ENCODE measurements around the gene KRT82.

DNA sequence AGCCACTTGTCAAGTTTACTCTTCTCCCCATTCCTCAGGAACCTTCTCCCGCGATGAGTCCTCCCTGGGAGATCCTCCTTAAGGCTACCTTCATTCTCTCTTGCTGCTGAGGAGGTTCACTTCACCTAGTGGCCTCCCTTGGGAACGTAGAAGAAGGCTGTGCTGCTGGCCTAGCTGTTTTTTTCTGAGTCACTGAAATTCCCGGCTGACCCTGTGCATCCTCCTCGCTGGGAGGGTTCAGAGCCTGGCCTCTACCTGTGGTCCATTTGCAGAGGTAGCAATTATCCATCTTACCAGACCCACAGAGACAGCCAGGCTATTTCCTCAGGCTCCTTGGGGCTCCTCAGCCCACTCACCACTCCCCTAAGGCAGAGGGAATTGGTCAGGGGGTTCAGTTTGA, 4.6 kb downstream of the KRT82 start:
- no peak for TF ChIP-seq POLR2A (IDR thresholded peaks at IDR 0.05)
- TF ChIP-seq, protein P1, sequence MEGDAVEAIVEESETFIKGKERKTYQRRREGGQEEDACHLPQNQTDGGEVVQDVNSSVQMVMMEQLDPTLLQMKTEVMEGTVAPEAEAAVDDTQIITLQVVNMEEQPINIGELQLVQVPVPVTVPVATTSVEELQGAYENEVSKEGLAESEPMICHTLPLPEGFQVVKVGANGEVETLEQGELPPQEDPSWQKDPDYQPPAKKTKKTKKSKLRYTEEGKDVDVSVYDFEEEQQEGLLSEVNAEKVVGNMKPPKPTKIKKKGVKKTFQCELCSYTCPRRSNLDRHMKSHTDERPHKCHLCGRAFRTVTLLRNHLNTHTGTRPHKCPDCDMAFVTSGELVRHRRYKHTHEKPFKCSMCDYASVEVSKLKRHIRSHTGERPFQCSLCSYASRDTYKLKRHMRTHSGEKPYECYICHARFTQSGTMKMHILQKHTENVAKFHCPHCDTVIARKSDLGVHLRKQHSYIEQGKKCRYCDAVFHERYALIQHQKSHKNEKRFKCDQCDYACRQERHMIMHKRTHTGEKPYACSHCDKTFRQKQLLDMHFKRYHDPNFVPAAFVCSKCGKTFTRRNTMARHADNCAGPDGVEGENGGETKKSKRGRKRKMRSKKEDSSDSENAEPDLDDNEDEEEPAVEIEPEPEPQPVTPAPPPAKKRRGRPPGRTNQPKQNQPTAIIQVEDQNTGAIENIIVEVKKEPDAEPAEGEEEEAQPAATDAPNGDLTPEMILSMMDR (IDR thresholded peaks at IDR 0.05) = no peak
